Measurements from ENCODE around the gene SLC36A1. TPM values are rescaled to one million over a fixed set of nuclear protein-coding genes. Genes with fewer than 3 reads are reported as not detected.
A peak's percentile ranks its signal among the peaks of the same experiment; 100 is the strongest.

SLC36A1 gene
- polyA plus RNA-seq, 1 of the 3 experiments (the other 2 are of a cell fraction): 4.1 TPM

DNA sequence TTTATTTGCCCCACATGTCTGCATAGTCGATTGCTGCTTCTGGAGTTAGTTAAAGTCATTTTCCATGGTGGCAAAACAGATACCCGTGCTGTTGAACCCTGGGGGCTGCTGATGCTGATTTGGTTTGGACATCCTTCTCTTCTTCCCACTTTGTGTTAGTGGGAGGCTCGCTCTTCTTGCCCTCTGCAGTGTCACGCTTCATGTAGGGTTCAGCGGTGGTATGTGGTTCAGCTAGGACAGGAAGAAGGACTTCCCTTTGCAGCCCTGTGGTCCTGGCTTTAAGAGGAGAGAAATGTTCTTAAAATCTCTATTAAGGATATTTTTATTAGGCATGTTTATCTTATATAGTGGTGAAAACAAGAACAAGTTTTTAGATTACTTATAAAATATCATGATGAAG, 36.2 kb downstream of the SLC36A1 start:
- TF ChIP-seq, protein P1, sequence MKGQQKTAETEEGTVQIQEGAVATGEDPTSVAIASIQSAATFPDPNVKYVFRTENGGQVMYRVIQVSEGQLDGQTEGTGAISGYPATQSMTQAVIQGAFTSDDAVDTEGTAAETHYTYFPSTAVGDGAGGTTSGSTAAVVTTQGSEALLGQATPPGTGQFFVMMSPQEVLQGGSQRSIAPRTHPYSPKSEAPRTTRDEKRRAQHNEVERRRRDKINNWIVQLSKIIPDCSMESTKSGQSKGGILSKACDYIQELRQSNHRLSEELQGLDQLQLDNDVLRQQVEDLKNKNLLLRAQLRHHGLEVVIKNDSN (IDR thresholded peaks at IDR 0.05; ENCODE audit: borderline replicate concordance, low read depth): no peak
- TF ChIP-seq RCOR1 (IDR thresholded peaks at IDR 0.05; ENCODE audit: low read length): no peak
- TF ChIP-seq TEAD4 (IDR thresholded peaks at IDR 0.05; ENCODE audit: borderline replicate concordance, insufficient read depth): no peak
- TF ChIP-seq, protein P2, sequence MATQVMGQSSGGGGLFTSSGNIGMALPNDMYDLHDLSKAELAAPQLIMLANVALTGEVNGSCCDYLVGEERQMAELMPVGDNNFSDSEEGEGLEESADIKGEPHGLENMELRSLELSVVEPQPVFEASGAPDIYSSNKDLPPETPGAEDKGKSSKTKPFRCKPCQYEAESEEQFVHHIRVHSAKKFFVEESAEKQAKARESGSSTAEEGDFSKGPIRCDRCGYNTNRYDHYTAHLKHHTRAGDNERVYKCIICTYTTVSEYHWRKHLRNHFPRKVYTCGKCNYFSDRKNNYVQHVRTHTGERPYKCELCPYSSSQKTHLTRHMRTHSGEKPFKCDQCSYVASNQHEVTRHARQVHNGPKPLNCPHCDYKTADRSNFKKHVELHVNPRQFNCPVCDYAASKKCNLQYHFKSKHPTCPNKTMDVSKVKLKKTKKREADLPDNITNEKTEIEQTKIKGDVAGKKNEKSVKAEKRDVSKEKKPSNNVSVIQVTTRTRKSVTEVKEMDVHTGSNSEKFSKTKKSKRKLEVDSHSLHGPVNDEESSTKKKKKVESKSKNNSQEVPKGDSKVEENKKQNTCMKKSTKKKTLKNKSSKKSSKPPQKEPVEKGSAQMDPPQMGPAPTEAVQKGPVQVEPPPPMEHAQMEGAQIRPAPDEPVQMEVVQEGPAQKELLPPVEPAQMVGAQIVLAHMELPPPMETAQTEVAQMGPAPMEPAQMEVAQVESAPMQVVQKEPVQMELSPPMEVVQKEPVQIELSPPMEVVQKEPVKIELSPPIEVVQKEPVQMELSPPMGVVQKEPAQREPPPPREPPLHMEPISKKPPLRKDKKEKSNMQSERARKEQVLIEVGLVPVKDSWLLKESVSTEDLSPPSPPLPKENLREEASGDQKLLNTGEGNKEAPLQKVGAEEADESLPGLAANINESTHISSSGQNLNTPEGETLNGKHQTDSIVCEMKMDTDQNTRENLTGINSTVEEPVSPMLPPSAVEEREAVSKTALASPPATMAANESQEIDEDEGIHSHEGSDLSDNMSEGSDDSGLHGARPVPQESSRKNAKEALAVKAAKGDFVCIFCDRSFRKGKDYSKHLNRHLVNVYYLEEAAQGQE (IDR thresholded peaks at IDR 0.05; ENCODE audit: low read depth, low read length): no peak
- no peak for TF ChIP-seq YY1 (IDR thresholded peaks at IDR 0.05; ENCODE audit: low read depth)
- no peak for TF ChIP-seq MEF2A (IDR thresholded peaks at IDR 0.05; ENCODE audit: borderline replicate concordance, low read depth)
- TF ChIP-seq CHD2 (IDR thresholded peaks at IDR 0.05; ENCODE audit: low read length, partially characterized antibody): no peak
- no peak for TF ChIP-seq TAF1 (IDR thresholded peaks at IDR 0.05; ENCODE audit: borderline replicate concordance, low read depth, low read length)
- no peak for TF ChIP-seq IRF3 (IDR thresholded peaks at IDR 0.05; ENCODE audit: low read depth, low read length)
- no peak for TF ChIP-seq RAD21 (IDR thresholded peaks at IDR 0.05; ENCODE audit: low read length)
- TF ChIP-seq RFX5 (IDR thresholded peaks at IDR 0.05; ENCODE audit: low read length): no peak
- TF ChIP-seq ELF1 (IDR thresholded peaks at IDR 0.05): no peak
- POLR2A ChIA-PET: no interaction called here
- CTCF ChIA-PET: interaction anchor here (1.1 to 3.5 kb wide), 2 partner anchors 37 to 40 kb away, joined by 3 to 22 read pairs; partner anchors contain the start of gene SLC36A1

More for the DNA sequence above, 36.2 kb downstream of the SLC36A1 start:
- DNase-seq: peak; percentile 29
- Histone ChIP-seq H2AFZ (ENCODE audit: low read depth) (no peak overlapping the region), H3K36me3 (replicated peaks in 1 of 2; ENCODE audit: control insufficient read depth in 1 of 2, insufficient read depth in 2 of 2, low read length in 1 of 2) (peaks cover 3 to 28% of the 10 kb centered on the region in 2 experiments), H3K9me2 (no peaks in the 10 kb centered on the region), H3F3A (replicated peaks; ENCODE audit: insufficient read depth) (peaks cover 12% of the 10 kb centered on the region), H3K4me1 (ENCODE audit: control insufficient read depth in 1 of 2, insufficient read depth in 2 of 2, low read depth in 1 of 2, low read length in 1 of 2) (peaks cover 13% of the 10 kb centered on the region in 2 experiments; a peak in 3 of 4 replicates), H3K27me3 (ENCODE audit: insufficient read depth) (no peaks in the 10 kb centered on the region), H3K4me3 (ENCODE audit: low read depth in 2 of 2, low read length in 1 of 2) (no peak overlapping the region), H4K20me1 (ENCODE audit: insufficient read depth) (no peaks in the 10 kb centered on the region), H3K4me2 (no peak overlapping the region), H3K79me2 (ENCODE audit: insufficient read depth) (no peaks in the 10 kb centered on the region), H3K9me3 (no peaks in the 10 kb centered on the region), H3K27ac (ENCODE audit: low read depth in 2 of 2, low read length in 1 of 2) (peak overlapping the region in 1 of 2 experiments; percentile 47; a peak in 2 of 4 replicates), H3K9ac (no peak overlapping the region)
- 50% methylated on average over 5 of the region's 5 CpGs for WGBS (ENCODE audit: low lambda C conversion rate)
